Neural progenitor cell (in vitro differentiated cells): ENCODE results near the gene ATP11C. TPM values are rescaled to one million over a fixed set of nuclear protein-coding genes. Genes with fewer than 3 reads are reported as not detected.

Experiments used
- DNase-seq: peaks from one replicate; pipeline ENCODE4 v3.0.0-alpha.2; 2016; ENCODE audit warnings: low spot score
- H2AFZ ChIP-seq: fragments of 200-600 bp; sonication (generic); replicated peaks from 2 replicates; pipeline ENCODE4 v1.6.1; 2016; ENCODE audit warnings: antibody characterized with exemption
- H3F3A ChIP-seq: fragments of 200-600 bp; sonication (generic); 2 replicates; pipeline ENCODE4 v1.6.1; 2016; ENCODE audit warnings: antibody characterized with exemption, low read depth
- H3K27ac ChIP-seq: fragments of 200-600 bp; sonication (generic); 2 replicates; pipeline ENCODE4 v1.5.1; 2016; ENCODE audit warnings: mild to moderate bottlenecking
- H3K27me3 ChIP-seq: fragments of 200-600 bp; sonication (generic); 2 replicates; pipeline ENCODE4 v1.6.1; 2016; ENCODE audit warnings: mild to moderate bottlenecking, moderate library complexity
- H3K36me3 ChIP-seq: fragments of 200-600 bp; sonication (generic); 2 replicates; pipeline ENCODE4 v1.5.1; 2016
- H3K4me1 ChIP-seq: fragments of 200-600 bp; sonication (generic); 2 replicates; pipeline ENCODE4 v1.6.1; 2016; ENCODE audit warnings: mixed run types
- H3K4me2 ChIP-seq: fragments of 200-600 bp; sonication (generic); 2 replicates; pipeline ENCODE4 v1.6.1; 2016
- H3K4me3 ChIP-seq: fragments of 200-600 bp; sonication (generic); 2 replicates; pipeline ENCODE4 v1.5.1; 2016
- H3K79me2 ChIP-seq: fragments of 200-600 bp; sonication (generic); 2 replicates; pipeline ENCODE4 v1.6.1; 2016; ENCODE audit warnings: low read depth
- H3K9ac ChIP-seq: fragments of 200-600 bp; sonication (generic); 2 replicates; pipeline ENCODE4 v1.6.1; 2016
- H3K9me3 ChIP-seq: fragments of 200-600 bp; sonication (generic); 2 replicates; pipeline ENCODE4 v1.5.1; 2016; ENCODE audit warnings: low read depth
- H4K20me1 ChIP-seq: fragments of 200-600 bp; sonication (generic); 2 replicates; pipeline ENCODE4 v1.6.1; 2016; ENCODE audit warnings: low read depth
- H3K27ac Mint-ChIP-seq: 3 replicates; pipeline ENCODE4 v1.8.0; 2021; ENCODE audit warnings: mixed read lengths
- H3K27me3 Mint-ChIP-seq: 2 replicates; pipeline ENCODE4 v1.8.0; 2022; ENCODE audit warnings: low read depth, mild to moderate bottlenecking, inconsistent platforms, moderate library complexity, mixed read lengths; ENCODE audit not compliant: insufficient read depth
- H3K36me3 Mint-ChIP-seq: 3 replicates; pipeline ENCODE4 v1.8.0; 2021; ENCODE audit warnings: mixed read lengths
- H3K4me1 Mint-ChIP-seq: 3 replicates; pipeline ENCODE4 v1.8.0; 2021; ENCODE audit warnings: mixed read lengths
- H3K4me3 Mint-ChIP-seq: 3 replicates; pipeline ENCODE4 v1.8.0; 2021; ENCODE audit warnings: mild to moderate bottlenecking, moderate library complexity, mixed read lengths
- H3K9me3 Mint-ChIP-seq: 3 replicates; pipeline ENCODE4 v1.8.0; 2020; ENCODE audit warnings: mixed read lengths
- EZH2 ChIP-seq: fragments of 200-600 bp; sonication (generic); IDR thresholded peaks from 2 replicates; pipeline ENCODE4 v1.6.1; 2017; ENCODE audit warnings: antibody characterized with exemption, mild to moderate bottlenecking, moderate library complexity
- EZH2phosphoT487 ChIP-seq: fragments of 200-600 bp; sonication (generic); IDR thresholded peaks from 2 replicates; pipeline ENCODE4 v1.6.1; 2017; ENCODE audit warnings: antibody characterized with exemption
- total RNA-seq: library from RNA; depleted of rRNA; stranded (reverse); fragments of >200 nt; gene quantifications from 2 replicates; pipeline ENCODE4 v1.2.3, GENCODE V29; 2015; ENCODE audit warnings: low replicate concordance
- TF ChIP-seq, protein P1 (sequence below): fragments of 200-600 bp; sonication (generic); IDR thresholded peaks from 2 replicates; pipeline ENCODE4 v1.5.1; 2017; ENCODE audit warnings: antibody characterized with exemption, mild to moderate bottlenecking

Gene ATP11C
- total RNA-seq, 1 donor from 2014 or later: 68.0 TPM

- peaks cover 6% of the 10 kb centered on the region for H3K36me3 Mint-ChIP-seq
- H3K4me1 ChIP-seq: no peaks in the 10 kb centered on the region
- H3K27ac ChIP-seq: no peak overlapping the region
- no peaks in the 10 kb centered on the region for H3F3A ChIP-seq
- peaks cover 2% of the 10 kb centered on the region for H3K36me3 ChIP-seq
- peaks cover 5% of the 10 kb centered on the region for H3K79me2 ChIP-seq
- no peak overlapping the region for H3K4me2 ChIP-seq
- H3K9ac ChIP-seq: no peak overlapping the region
- H2AFZ ChIP-seq: no peak overlapping the region
- no peaks in the 10 kb centered on the region for H4K20me1 ChIP-seq
- peaks cover 12% of the 10 kb centered on the region for H3K9me3 ChIP-seq
- TF ChIP-seq, protein P1, sequence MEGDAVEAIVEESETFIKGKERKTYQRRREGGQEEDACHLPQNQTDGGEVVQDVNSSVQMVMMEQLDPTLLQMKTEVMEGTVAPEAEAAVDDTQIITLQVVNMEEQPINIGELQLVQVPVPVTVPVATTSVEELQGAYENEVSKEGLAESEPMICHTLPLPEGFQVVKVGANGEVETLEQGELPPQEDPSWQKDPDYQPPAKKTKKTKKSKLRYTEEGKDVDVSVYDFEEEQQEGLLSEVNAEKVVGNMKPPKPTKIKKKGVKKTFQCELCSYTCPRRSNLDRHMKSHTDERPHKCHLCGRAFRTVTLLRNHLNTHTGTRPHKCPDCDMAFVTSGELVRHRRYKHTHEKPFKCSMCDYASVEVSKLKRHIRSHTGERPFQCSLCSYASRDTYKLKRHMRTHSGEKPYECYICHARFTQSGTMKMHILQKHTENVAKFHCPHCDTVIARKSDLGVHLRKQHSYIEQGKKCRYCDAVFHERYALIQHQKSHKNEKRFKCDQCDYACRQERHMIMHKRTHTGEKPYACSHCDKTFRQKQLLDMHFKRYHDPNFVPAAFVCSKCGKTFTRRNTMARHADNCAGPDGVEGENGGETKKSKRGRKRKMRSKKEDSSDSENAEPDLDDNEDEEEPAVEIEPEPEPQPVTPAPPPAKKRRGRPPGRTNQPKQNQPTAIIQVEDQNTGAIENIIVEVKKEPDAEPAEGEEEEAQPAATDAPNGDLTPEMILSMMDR: no peak
- H3K27ac Mint-ChIP-seq: no peak overlapping the region
- peaks cover 2% of the 10 kb centered on the region for H3K4me1 Mint-ChIP-seq
- no peaks in the 10 kb centered on the region for H3K27me3 ChIP-seq
- H3K27me3 Mint-ChIP-seq: no peaks in the 10 kb centered on the region
- no peak overlapping the region for H3K4me3 ChIP-seq
- no peak for DNase-seq
- H3K9me3 Mint-ChIP-seq: no peaks in the 10 kb centered on the region
- H3K4me3 Mint-ChIP-seq: no peak overlapping the region
Measured at GRCh38 chrX:139881572-139881971, 51.3 kb downstream of the ATP11C start.

DNA sequence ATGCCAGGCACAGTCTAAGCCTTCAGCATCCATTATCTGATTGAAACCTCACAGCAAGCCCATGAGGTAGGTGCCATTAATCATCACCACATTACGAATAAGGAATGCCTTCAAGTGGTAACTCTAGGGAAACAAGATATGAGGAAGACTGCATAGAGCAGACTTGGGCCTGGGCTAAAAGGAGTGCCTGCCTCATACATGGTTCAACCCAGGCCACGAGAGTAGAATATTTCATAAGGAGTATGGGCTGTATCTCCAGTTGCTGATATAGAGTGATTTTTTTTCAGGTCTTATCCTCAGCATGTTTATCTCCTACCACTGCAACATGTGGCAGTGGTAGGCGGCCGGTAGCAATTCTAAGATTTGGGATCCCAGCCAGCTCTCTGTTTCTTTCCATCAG, 51.7 kb downstream of the ATP11C start:
- peaks cover 6% of the 10 kb centered on the region for H3K36me3 Mint-ChIP-seq
- no peak overlapping the region for H3K4me3 Mint-ChIP-seq
- H3K36me3 ChIP-seq: peaks cover 2% of the 10 kb centered on the region
- no peaks in the 10 kb centered on the region for H3K27me3 Mint-ChIP-seq
- H3K4me2 ChIP-seq: no peak overlapping the region
- H3F3A ChIP-seq: no peaks in the 10 kb centered on the region
- H3K79me2 ChIP-seq: peaks cover 5% of the 10 kb centered on the region
- no peak overlapping the region for H3K27ac Mint-ChIP-seq
- H3K9ac ChIP-seq: no peak overlapping the region
- H4K20me1 ChIP-seq: no peaks in the 10 kb centered on the region
- no peak for TF ChIP-seq EZH2
- no peak for TF ChIP-seq EZH2phosphoT487
- TF ChIP-seq, protein P1: no peak
- peaks cover 2% of the 10 kb centered on the region for H3K4me1 Mint-ChIP-seq
- no peak overlapping the region for H2AFZ ChIP-seq
- H3K9me3 Mint-ChIP-seq: no peaks in the 10 kb centered on the region
- no peak overlapping the region for H3K4me3 ChIP-seq
- no peaks in the 10 kb centered on the region for H3K27me3 ChIP-seq
- peaks cover 12% of the 10 kb centered on the region for H3K9me3 ChIP-seq
- H3K4me1 ChIP-seq: no peaks in the 10 kb centered on the region
- no peak for DNase-seq
- H3K27ac ChIP-seq: no peak overlapping the region

DNA sequence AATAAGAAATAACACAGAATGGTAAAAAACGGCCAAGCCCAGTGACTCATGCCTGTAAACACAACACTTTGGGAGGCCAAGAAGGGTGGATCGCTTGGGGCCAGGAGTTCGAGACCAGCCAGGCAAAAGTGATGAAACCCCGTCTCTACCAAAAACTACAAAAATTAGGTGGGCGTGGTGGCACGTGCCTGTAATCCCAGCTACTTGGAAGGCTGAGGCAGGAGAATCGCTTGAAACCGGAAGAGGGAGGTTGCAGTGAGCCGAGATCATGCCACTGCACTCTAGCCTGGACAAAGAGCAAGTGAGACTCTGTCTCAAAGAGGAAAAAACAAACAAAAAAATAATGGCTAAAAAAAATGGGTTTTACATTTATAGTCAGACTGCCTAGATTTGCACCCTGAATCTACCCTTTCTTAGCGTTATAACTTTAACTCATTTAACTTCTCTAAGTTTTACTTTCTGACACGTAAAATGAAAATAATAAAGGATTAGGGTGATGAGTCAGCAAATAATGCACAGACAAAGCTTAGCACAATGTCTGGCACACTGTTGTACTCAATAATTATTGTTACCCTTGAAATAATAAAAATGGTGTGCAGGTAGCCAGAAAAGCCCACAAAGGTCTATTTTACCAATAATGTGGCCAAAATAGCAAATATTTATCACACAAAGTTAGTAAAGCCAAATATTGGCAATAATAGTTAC, 55.0 kb downstream of the ATP11C start:
- Histone ChIP-seq H3K27me3 (no peaks in the 10 kb centered on the region), H4K20me1 (no peaks in the 10 kb centered on the region), H3K4me1 (no peaks in the 10 kb centered on the region), H3F3A (no peaks in the 10 kb centered on the region), H3K9ac (no peak overlapping the region), H3K4me3 (no peak overlapping the region), H3K27ac (no peak overlapping the region), H2AFZ (no peak overlapping the region), H3K4me2 (no peak overlapping the region), H3K9me3 (peaks cover 4% of the 10 kb centered on the region), H3K36me3 (peaks cover 2% of the 10 kb centered on the region), H3K79me2 (no peaks in the 10 kb centered on the region)
- H3K27me3 Mint-ChIP-seq: no peaks in the 10 kb centered on the region
- H3K9me3 Mint-ChIP-seq: no peaks in the 10 kb centered on the region
- DNase-seq: no peak
- peaks cover 3% of the 10 kb centered on the region for H3K36me3 Mint-ChIP-seq
- TF ChIP-seq, protein P1: no peak
- TF ChIP-seq EZH2phosphoT487 (no peak), EZH2 (no peak)
- H3K4me3 Mint-ChIP-seq: no peak overlapping the region
- peaks cover 2% of the 10 kb centered on the region for H3K4me1 Mint-ChIP-seq
- no peak overlapping the region for H3K27ac Mint-ChIP-seq
